ENCODE data around the gene SNX10. TPM values are rescaled to one million over a fixed set of nuclear protein-coding genes. Genes with fewer than 3 reads are reported as not detected.

The SNX10 gene
- total and polyA plus RNA-seq, 2 of the 8 experiments (the other 6 are each of a cell fraction or from before 2014, with no cell fraction given) = 4.4 to 9.6 TPM

DNA sequence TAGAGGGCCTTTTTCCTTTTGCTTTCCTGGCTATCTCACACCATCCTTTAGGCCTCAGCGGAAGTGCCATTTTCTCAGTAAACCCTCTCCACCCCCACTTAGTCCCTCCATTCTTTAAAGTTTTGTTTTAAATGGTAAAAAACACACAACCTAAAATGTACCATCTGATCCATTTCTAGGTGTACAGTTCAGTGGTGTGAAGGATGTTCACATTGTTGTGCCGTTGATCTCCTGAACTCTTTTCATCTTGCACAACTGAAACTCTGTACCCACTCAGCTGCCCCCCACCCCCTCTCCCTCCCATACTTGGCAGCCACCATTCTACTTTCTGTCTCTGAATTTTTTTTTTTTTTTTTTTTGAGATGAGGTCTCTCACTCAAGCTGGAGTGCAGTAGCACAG lies 52.2 kb downstream of the SNX10 start (continued):
- TF ChIP-seq CHD7 (IDR thresholded peaks at IDR 0.05; ENCODE audit: insufficient replicate concordance, low read length) (no peak), SP4 (IDR thresholded peaks at IDR 0.05; ENCODE audit: low read length) (no peak), SP1 (IDR thresholded peaks at IDR 0.05; ENCODE audit: low read depth, low read length) (no peak), CHD1 (IDR thresholded peaks at IDR 0.05; ENCODE audit: low read depth, low read length) (no peak), KDM5A (IDR thresholded peaks at IDR 0.05; ENCODE audit: low read length) (no peak)

All from H1 (cell line).